ENCODE results near the gene SRPK3.

Gene SRPK3

GRCh38 chrX:153784325-153784967, 3.6 kb downstream of the SRPK3 start:
- no peak for DNase-seq (ENCODE audit: low read depth)

DNA sequence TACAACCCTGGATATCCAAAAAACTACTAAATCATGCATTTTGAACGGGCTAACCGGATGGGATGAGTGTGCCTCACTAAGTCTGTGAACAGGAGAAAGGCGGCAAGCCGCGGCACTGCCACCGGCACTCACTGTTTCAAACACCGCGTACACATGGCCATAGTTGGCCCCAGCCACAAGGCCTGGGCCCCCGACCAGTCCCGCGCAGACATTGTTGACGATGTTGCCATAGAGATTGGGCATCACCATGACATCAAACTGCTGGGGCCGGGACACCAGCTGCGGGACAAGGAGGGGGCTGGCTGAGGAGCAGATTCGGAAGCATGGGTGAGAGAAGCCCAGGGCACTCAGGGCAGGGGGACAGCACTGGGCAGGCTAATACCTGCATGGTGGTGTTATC, 5.8 kb downstream of the SRPK3 start:
- DNase-seq (ENCODE audit: low read depth) = no peak

GRCh38 chrX:153789654-153790053, 8.8 kb downstream of the SRPK3 start:
- DNase-seq (ENCODE audit: low read depth) = no peak

GRCh38 chrX:153791104-153791852, 10.4 kb downstream of the SRPK3 start:
- DNase-seq (ENCODE audit: low read depth) = no peak

GRCh38 chrX:153792368-153792767, 11.5 kb downstream of the SRPK3 start:
- DNase-seq (ENCODE audit: low read depth) = no peak

GRCh38 chrX:153793291-153793690, 12.4 kb downstream of the SRPK3 start:
- no peak for DNase-seq (ENCODE audit: low read depth)

- peak; percentile 83 for DNase-seq (ENCODE audit: low read depth)
These were observed 13.4 kb downstream of the SRPK3 start, which contains the start of the genes IDH3G and SSR4 for GRCh38 chrX:153794018-153794896. TSS of gene IDH3G (minus strand) at chrX:153794375. CDS start at chrX:153794326, 49 bp downstream. TSS of gene SSR4 (plus strand) at chrX:153794668. CDS start at chrX:153794688, 20 bp downstream.

DNA sequence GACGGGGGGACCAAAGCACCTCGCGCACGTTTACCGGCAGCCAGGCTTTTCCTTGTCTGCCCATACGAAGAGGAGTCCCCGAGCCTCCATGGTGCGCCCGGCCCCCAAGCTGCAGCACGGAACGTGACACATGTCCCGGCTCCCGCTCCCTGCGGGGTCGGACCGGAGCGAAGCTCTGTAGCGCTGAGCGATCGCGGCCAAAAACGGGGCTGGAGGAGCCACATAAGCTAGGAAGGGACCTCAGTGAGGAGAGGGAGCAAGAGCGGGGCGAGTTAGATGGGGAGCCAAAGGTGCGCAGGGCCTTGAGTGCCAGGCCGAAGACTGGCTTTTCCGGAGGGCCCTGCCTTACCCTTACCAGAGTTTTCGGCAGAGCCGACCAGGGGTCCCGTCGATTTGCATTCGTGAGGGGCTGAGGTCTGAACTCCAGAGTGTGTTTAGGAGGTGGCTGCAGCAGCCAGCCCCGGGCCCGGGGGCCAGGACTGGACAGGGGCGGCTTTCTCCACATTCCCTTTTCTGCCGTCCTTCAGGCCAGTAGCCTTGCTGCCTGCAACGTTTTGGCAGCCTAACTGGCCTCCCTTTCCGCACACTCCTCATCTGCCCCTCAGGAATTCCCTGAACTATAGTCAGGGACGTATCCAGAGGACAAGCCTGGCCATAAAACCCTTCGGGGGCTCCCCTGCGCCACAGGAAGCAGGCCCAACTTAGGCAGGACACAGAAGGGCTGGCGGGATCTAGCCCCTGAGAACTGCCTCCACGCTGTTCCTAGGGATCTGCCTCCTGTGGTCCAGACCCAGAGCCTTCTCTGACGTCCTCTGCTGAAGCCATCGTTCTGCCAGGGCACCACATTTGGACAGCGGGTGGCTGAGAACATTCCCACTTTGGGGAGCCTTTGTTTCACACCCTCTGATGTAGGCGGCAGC, 14.3 kb downstream of the SRPK3 start:
- DNase-seq (ENCODE audit: low read depth) = no peak

DNA sequence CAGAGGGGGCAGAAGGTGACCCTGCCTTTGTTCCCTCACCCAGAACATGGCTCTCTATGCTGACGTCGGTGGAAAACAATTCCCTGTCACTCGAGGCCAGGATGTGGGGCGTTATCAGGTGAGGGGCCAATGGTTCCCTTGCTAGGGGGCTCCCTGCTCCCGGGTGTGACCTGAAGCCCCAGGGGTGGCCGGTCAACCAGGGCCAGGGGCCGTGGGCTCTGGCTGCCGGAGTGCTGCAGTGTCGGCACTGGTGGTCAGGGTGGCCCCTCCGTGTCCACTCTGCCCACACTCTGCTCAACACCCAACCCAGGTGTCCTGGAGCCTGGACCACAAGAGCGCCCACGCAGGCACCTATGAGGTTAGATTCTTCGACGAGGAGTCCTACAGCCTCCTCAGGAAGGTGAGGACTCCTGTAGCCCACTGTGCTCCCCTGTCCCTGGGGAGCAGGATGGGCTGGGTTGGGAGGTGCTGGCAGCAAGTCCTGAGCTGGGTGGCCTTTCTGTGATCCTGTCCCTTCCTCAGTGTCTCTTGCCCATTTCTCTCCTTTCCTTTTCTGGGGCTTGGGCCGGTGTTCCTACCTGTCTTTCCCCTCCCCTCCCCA, 16.7 kb downstream of the SRPK3 start:
- DNase-seq (ENCODE audit: low read depth) = no peak

DNA sequence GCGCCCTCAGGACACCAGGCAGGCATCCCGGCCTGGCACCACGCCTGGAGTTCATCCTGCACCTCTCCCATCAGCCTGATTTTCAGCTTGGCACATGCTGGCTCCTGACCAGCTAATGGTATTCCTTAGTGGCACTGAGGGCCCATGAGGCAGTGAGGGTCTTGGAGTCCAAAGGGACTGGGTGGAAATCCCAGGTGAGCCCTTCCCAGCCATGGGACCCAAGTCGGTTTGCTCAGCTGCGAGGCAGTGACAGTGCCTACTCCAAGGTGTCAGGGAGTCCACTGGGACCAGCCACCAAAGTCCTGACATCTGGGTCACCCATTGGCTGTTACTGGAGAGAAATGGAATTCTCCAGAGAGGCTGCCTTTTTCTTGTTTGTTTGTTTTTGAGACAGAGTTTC, 18.5 kb downstream of the SRPK3 start:
- no peak for DNase-seq (ENCODE audit: low read depth)

- DNase-seq (ENCODE audit: low read depth) = no peak
These were observed 19.4 kb downstream of the SRPK3 start for GRCh38 chrX:153800177-153800722.

DNA sequence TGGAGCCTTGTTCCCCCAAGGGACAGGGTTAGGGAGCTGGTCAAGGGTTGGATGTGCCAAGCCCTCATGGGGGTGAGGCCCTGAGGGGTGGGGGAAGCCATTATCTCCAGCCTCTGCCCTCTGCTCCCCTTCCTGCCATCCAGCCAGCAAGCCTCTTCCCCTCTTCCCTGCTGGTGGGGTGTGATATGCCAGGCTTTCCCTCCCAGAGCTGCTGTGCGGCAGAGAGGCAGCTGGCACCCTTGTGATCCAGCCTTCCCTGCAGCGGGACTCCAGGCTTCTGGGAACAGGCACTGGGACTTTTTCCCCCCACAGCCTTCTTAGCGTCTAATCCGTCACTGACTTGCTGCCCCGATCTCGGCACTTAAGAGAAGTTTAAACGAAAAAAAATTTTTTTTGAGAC, 19.9 kb downstream of the SRPK3 start:
- no peak for DNase-seq (ENCODE audit: low read depth)

DNA sequence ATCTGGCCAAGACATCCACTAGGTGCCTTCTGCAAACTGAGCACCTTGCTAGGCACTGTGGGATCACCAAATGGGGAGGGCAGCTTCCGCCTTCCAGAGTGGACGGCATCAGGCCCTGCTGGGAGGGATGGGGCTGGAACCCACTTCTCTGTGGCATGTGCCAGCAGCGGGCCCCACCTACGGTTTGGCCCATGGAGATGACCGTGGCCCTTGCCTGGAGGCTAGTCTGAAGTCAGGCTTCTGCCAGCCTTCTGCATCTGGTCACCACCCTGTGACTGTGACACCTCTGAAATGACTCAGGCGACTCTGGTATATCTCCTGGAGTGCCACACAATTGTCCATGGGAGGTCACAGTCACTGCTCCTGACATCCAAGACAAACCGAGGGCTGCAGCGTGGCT, 20.8 kb downstream of the SRPK3 start:
- no peak for DNase-seq (ENCODE audit: low read depth)

GRCh38 chrX:153802513-153803045, 21.7 kb downstream of the SRPK3 start:
- DNase-seq (ENCODE audit: low read depth) = no peak

GRCh38 chrX:153803211-153804099, 22.6 kb downstream of the SRPK3 start:
- no peak for DNase-seq (ENCODE audit: low read depth)

- no peak for DNase-seq (ENCODE audit: low read depth)
These were observed 23.3 kb downstream of the SRPK3 start for GRCh38 chrX:153804100-153804595.

DNA sequence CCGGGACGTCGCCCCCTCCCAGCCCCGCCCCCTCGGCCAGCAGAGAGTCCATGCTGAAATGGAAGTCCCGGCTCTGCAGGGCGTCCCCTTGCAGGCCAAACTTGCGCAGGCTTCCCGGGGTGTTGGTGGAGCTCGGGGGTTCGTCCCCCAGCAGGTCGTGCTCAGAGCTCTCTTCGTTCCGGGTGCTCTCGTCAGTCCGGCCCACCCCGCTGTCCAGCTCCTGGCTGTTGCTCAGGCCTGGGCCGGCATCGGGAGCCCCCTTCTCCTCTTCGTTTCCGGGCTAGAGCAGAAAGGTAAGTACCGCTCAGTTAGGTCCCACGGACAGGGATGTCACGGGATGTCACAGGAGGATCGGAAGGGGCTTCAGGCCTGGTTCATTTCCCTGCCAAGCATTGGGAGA, 23.8 kb downstream of the SRPK3 start:
- no peak for DNase-seq (ENCODE audit: low read depth)

DNA sequence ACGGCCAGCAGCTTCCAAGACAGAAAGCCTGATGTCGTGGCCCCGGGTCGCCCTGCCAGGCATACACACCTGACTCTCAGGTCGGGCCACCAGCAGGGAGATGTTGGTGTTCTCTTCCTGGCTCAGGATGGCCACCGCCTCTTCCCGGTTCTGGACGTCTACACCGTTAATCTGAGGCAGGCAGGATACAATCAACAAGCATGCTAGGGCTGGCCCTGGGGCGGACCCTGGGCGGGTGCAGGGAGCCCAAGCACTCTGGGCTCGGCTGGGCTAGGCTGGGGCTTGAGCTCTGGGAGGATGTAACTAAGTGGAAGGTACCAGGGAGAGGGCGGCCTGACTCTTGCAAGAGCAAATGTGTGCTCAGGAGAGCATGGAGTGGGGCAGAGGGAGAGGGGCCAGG, 24.6 kb downstream of the SRPK3 start:
- DNase-seq (ENCODE audit: low read depth) = no peak

DNA sequence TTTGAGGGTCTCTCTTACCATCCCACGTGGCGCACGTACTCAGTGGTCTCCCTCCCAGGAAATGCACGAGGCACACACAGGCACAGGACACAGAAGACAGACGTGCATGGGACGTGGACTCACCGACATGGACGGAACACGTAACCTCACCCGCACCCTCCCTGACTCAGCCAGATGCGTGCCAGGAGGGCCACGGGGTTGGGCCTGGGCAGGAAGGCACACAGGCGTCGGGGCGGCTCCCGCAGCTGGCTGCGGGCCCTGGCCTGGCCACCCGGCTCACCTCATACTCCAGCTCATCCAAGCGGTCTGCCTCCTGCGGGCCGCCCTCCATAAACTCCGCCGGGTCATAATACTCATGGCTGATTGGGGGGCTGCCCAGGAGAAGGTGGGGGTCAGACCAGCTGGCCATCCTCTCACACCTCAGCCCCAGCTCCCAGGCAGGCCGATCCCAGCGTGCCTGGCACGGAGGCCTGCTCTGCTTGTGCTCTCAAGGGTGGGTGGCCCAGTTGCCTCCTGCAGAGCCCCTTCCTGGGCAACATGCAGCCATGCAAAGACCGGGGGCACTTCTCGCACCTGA, 26.2 kb downstream of the SRPK3 start:
- DNase-seq (ENCODE audit: low read depth) = no peak

All from stromal cell of bone marrow (primary cell).